ENCODE results near the gene RABEP1.

The RABEP1 gene

DNA sequence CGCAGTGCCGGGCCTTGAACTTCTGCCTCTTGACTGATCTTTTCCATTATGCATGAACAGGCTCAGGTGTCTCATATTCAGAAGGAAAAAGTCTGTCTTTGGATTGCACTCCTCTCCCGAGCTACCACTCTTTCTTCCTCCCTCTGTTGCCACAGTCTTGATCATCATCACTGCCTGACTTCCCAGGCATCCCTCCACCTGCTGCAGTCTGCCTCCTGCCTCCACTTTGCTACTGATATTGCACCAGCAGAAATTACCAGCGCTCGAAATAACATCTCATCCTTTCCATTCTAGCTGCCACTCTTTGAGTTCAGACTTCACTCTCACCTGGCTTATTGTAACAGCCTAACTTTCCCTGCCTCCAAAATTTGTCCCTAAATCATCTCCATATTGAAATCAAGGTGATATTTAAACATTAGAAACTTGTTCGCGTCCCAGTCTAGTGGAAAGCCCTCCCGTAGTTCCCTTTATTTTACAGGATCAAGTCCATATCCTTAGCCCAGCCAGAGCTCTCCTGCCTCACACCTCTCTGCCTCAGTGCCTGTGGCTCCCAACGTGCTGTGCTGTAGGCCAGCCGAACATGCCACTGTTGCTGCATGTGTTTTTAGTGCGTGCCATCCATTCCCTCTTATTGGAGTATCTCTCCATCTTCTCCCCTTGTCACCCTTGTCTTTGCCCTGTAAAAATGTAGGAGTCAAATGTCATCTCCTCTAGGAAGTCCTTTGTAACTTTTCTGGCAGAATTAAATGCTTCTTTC is 97.4 kb downstream of the RABEP1 start:
- DNase-seq (ENCODE audit: low read depth): no peak
- TF ChIP-seq, protein P1, sequence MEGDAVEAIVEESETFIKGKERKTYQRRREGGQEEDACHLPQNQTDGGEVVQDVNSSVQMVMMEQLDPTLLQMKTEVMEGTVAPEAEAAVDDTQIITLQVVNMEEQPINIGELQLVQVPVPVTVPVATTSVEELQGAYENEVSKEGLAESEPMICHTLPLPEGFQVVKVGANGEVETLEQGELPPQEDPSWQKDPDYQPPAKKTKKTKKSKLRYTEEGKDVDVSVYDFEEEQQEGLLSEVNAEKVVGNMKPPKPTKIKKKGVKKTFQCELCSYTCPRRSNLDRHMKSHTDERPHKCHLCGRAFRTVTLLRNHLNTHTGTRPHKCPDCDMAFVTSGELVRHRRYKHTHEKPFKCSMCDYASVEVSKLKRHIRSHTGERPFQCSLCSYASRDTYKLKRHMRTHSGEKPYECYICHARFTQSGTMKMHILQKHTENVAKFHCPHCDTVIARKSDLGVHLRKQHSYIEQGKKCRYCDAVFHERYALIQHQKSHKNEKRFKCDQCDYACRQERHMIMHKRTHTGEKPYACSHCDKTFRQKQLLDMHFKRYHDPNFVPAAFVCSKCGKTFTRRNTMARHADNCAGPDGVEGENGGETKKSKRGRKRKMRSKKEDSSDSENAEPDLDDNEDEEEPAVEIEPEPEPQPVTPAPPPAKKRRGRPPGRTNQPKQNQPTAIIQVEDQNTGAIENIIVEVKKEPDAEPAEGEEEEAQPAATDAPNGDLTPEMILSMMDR (IDR thresholded peaks at IDR 0.05; ENCODE audit: insufficient read depth, low read depth, low read length, missing control alignments): no peak
- H3K4me3 ChIP-seq (ENCODE audit: low read depth, low read length): no peak overlapping the region

DNA sequence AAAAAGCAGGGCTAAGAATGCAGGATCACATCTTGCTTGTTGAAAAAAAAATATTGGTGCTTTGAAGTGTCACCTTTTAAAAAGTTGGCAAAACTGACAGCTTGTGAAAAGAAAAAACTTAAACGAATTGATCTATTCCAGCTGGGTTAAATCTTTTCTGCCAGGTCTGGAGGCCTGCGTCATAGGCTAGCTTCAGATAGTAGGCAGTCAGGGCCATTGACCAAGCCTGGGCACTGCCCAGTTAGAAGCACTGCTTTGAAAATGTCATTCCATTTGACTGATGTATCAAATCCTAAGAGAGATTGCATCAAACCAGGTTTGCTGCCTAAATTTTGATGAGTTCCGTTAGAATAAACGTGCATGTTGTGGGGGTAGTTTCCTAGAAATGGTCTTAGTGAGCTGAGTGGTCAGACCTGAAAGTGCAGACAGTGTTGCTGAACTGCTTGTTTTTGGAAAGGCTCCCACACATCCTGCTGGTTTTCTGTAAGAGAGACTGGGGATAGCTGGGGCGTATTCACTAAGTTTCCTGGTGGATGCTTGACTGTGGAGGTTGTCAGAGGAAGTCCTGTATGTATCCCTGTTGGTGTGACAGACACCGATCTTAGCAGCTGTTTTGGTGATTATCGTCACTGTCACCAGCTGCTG is 98.5 kb downstream of the RABEP1 start:
- H3K4me3 ChIP-seq (ENCODE audit: low read depth, low read length): no peak overlapping the region
- TF ChIP-seq, protein P1 (IDR thresholded peaks at IDR 0.05; ENCODE audit: insufficient read depth, low read depth, low read length, missing control alignments): no peak
- DNase-seq (ENCODE audit: low read depth): no peak

DNA sequence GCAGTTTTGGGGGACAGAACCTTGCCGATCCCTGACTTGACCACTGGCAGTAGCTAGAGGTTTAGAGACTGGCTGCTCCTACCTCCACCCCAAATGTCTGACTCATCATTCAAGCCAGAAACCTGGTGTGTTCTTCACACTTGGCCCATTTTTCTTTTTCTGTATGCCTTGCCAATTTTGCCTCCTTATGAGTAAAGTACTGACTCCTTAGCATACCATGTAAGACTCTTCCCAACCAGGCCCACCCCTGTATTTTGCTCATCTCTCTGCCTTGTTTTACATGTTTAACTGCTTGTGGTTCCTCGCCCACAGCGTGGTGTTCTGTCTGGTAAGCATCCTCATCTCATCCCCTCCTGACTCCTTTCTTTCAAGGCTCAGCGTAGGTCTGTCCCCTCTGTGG is 99.5 kb downstream of the RABEP1 start:
- H3K4me3 ChIP-seq (ENCODE audit: low read depth, low read length): no peak overlapping the region
- DNase-seq (ENCODE audit: low read depth): no peak
- TF ChIP-seq, protein P1 (IDR thresholded peaks at IDR 0.05; ENCODE audit: insufficient read depth, low read depth, low read length, missing control alignments): no peak

DNA sequence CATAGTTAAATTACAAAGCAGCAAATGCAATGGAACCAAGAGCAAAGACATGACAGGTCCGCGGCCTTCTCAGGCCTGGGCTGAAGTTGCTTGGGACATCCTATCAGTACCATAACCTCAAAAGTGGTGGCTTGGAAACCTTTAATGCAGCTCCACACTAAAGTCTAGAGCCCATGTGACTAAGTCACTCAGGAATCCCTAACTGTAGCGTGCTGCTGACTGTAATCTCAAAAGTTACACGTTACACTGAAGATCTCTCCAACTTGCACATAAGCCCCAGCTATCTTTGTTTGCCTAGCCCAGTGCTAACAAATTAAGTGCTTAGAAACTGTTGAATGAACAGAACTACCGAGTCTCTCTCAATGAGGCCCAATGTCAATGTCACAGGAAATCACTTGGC is 109.6 kb downstream of the RABEP1 start:
- TF ChIP-seq, protein P1 (IDR thresholded peaks at IDR 0.05; ENCODE audit: insufficient read depth, low read depth, low read length, missing control alignments): no peak
- H3K4me3 ChIP-seq (ENCODE audit: low read depth, low read length): no peak overlapping the region
- no peak for DNase-seq (ENCODE audit: low read depth)

DNA sequence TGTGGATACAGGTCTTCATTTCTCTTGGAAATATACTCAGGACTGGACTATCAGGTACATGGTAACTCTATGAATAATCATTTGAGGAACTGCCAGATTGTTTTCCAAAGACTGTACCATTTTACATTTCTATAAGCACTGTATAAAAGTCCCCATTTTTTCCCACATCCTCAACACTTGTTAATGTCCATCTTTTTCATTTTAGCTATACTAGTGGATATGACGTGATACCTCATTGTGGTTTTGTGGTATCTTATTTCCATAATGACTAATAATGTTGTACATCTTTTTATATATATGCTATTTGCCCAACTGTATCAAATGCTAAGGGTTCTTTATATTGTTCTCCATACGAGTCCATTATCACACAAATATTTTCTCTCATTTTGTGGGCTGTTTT is 114.5 kb downstream of the RABEP1 start:
- TF ChIP-seq, protein P1 (IDR thresholded peaks at IDR 0.05; ENCODE audit: insufficient read depth, low read depth, low read length, missing control alignments): no peak
- DNase-seq (ENCODE audit: low read depth): no peak
- H3K4me3 ChIP-seq (ENCODE audit: low read depth, low read length): no peak overlapping the region

DNA sequence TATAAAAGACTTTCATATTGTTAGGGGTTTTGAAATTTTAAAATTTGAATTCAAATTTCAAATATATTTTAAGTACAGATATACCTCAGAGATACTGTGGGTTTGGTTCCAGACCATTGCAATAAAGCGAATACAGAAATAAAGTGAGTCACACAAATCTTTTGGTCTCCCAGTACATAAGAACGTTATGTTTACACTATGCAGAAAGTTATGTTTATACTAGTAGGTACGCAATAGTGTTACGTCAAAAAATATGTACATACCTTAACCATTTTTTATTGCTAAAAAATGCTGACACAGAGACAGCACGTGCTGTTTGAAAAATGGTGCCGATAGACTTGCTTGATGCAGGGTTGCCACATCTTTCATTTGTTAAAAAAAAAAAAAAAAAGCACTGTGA is 117.7 kb downstream of the RABEP1 start:
- H3K4me3 ChIP-seq (ENCODE audit: low read depth, low read length): no peak overlapping the region
- DNase-seq (ENCODE audit: low read depth): no peak
- TF ChIP-seq, protein P1 (IDR thresholded peaks at IDR 0.05; ENCODE audit: insufficient read depth, low read depth, low read length, missing control alignments): no peak

All from GM12865 (cell line).